ENCODE measurements around the gene TFAP2A.

The TFAP2A gene

GRCh38 chr6:10425975-10426780, 11.3 kb upstream of the TFAP2A start:
- no peak for DNase-seq

GRCh38 chr6:10425176-10425974, 10.5 kb upstream of the TFAP2A start:
- no peak for DNase-seq

- DNase-seq = peak; percentile 26
Measured at GRCh38 chr6:10424040-10424439, 9.2 kb upstream of the TFAP2A start.

GRCh38 chr6:10422737-10423034, 7.8 kb upstream of the TFAP2A start:
- DNase-seq = no peak

- DNase-seq = no peak
Measured at GRCh38 chr6:10421921-10422736, 7.3 kb upstream of the TFAP2A start.

GRCh38 chr6:10421158-10421920, 6.5 kb upstream of the TFAP2A start:
- DNase-seq = peak; percentile 45

- DNase-seq = no peak
Measured at GRCh38 chr6:10420546-10421157, 5.8 kb upstream of the TFAP2A start.

GRCh38 chr6:10419749-10420545, 5.1 kb upstream of the TFAP2A start:
- DNase-seq = peak; percentile 34

- DNase-seq = no peak
Measured at GRCh38 chr6:10418862-10419748, 4.2 kb upstream of the TFAP2A start.

- DNase-seq = no peak
Measured at GRCh38 chr6:10418361-10418861, 3.5 kb upstream of the TFAP2A start.

- DNase-seq = no peak
Measured at GRCh38 chr6:10417681-10418104, 2.8 kb upstream of the TFAP2A start.

GRCh38 chr6:10416863-10417641, 2.2 kb upstream of the TFAP2A start:
- DNase-seq = no peak

- no peak for DNase-seq
Measured at GRCh38 chr6:10416516-10416862, 1.6 kb upstream of the TFAP2A start.

GRCh38 chr6:10415617-10416480, 975 bp upstream of the TFAP2A start:
- peak; percentile 31 for DNase-seq

- peak; percentile 46 for DNase-seq
Measured at GRCh38 chr6:10413850-10414738, 780 bp downstream of the TFAP2A start.

- no peak for DNase-seq
Measured at GRCh38 chr6:10413262-10413849, 1.5 kb downstream of the TFAP2A start.

All from NCI-H82 (cell line).